GM20431 (cell line): ENCODE measurements around the gene SF3B1.
"Not testable (repeated sequence)": the region's sequence is repeated elsewhere in the genome, so short reads cannot be mapped to it uniquely, and the experiment has no call there.

Experiments used
- in situ Hi-C: fragments of 300-500 bp; cut with MseI, MboI; formaldehyde crosslinking; loops from one replicate; pipeline ENCODE4 v1.15.0; 2020; ENCODE audit warnings: low sequenced_read_pairs; ENCODE audit not compliant: unreplicated experiment

The SF3B1 gene

GRCh38 chr2:197434541-197435513, at the start of gene SF3B1:
TSS of gene SF3B1 (minus strand) at chr2:197435028. CDS start at chr2:197434999, 29 bp downstream.
- in situ Hi-C loops: no loop called here

GRCh38 chr2:197484248-197484647, 49.4 kb upstream of the SF3B1 start:
- in situ Hi-C loops: not testable (repeated sequence)

- in situ Hi-C loops: no loop called here
Observed at GRCh38 chr2:197480165-197481036, 45.6 kb upstream of the SF3B1 start.

GRCh38 chr2:197477797-197478196, 43.0 kb upstream of the SF3B1 start:
- in situ Hi-C loops: no loop called here

- in situ Hi-C loops: no loop called here
Observed at GRCh38 chr2:197472166-197472565, 37.3 kb upstream of the SF3B1 start.

GRCh38 chr2:197464175-197464574, 29.3 kb upstream of the SF3B1 start:
- in situ Hi-C loops: no loop called here

- in situ Hi-C loops: no loop called here
Observed at GRCh38 chr2:197461057-197461456, 26.2 kb upstream of the SF3B1 start.

GRCh38 chr2:197460649-197461048, 25.8 kb upstream of the SF3B1 start:
- in situ Hi-C loops: no loop called here

GRCh38 chr2:197455428-197455827, 20.6 kb upstream of the SF3B1 start:
- in situ Hi-C loops: no loop called here

GRCh38 chr2:197454923-197455322, 20.1 kb upstream of the SF3B1 start:
- in situ Hi-C loops: no loop called here

- in situ Hi-C loops: no loop called here
Observed at GRCh38 chr2:197453914-197454398, 19.1 kb upstream of the SF3B1 start.

- in situ Hi-C loops: no loop called here
Observed at GRCh38 chr2:197453123-197453913, 18.5 kb upstream of the SF3B1 start, which contains the start of gene COQ10B. TSS of gene COQ10B (plus strand) at chr2:197453552. CDS start at chr2:197453561, 9 bp downstream.

GRCh38 chr2:197452754-197453122, 17.9 kb upstream of the SF3B1 start:
- in situ Hi-C loops: no loop called here

- in situ Hi-C loops: not testable (repeated sequence)
Observed at GRCh38 chr2:197450935-197451358, 16.1 kb upstream of the SF3B1 start.

GRCh38 chr2:197450465-197450864, 15.6 kb upstream of the SF3B1 start:
- in situ Hi-C loops: no loop called here

GRCh38 chr2:197446844-197447243, 12.0 kb upstream of the SF3B1 start:
- in situ Hi-C loops: no loop called here

GRCh38 chr2:197445746-197446145, 10.9 kb upstream of the SF3B1 start:
- in situ Hi-C loops: no loop called here

- in situ Hi-C loops: no loop called here
Observed at GRCh38 chr2:197442857-197443256, 8.0 kb upstream of the SF3B1 start.

- in situ Hi-C loops: no loop called here
Observed at GRCh38 chr2:197437380-197437779, 2.6 kb upstream of the SF3B1 start.
